ENCODE data around the gene PRELID1. TPM values are rescaled to one million over a fixed set of nuclear protein-coding genes. Genes with fewer than 3 reads are reported as not detected.

PRELID1 gene
- total RNA-seq, 1 experiment from 2014 or later = 275 TPM

DNA sequence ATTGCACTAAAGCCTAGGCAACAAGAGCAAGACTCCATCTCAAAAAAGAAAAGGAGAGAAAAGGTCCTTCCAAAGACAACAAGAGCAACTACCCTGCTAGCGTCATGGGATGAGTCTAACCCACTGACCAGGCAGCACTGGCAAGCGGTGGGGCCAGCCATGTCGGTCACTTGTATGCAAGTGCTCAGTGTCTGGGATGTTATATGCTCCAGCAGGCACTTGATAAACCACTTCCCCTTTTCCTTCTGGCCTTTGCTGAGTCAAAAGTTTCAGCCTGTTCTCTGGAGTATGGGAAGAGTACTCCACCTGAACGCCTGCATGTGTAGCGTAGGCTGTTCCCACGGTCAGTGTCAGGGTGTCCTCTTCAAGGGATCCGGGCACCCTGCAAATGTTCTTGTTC is 17.3 kb downstream of the PRELID1 start:
- H3K4me3 ChIP-seq (ENCODE audit: low read depth in 2 of 2, low read length in 2 of 2) = no peak overlapping the region
- TF ChIP-seq TCF7L2 (IDR thresholded peaks at IDR 0.05; ENCODE audit: low read depth, low read length) (no peak), CTCF (IDR thresholded peaks at IDR 0.05) (no peak), POLR2AphosphoS5 (IDR thresholded peaks at IDR 0.05; ENCODE audit: low read depth, low read length) (no peak), SIN3A (IDR thresholded peaks at IDR 0.05; ENCODE audit: borderline replicate concordance, insufficient read depth, low read depth, low read length) (no peak)
- TF ChIP-seq, protein P1, sequence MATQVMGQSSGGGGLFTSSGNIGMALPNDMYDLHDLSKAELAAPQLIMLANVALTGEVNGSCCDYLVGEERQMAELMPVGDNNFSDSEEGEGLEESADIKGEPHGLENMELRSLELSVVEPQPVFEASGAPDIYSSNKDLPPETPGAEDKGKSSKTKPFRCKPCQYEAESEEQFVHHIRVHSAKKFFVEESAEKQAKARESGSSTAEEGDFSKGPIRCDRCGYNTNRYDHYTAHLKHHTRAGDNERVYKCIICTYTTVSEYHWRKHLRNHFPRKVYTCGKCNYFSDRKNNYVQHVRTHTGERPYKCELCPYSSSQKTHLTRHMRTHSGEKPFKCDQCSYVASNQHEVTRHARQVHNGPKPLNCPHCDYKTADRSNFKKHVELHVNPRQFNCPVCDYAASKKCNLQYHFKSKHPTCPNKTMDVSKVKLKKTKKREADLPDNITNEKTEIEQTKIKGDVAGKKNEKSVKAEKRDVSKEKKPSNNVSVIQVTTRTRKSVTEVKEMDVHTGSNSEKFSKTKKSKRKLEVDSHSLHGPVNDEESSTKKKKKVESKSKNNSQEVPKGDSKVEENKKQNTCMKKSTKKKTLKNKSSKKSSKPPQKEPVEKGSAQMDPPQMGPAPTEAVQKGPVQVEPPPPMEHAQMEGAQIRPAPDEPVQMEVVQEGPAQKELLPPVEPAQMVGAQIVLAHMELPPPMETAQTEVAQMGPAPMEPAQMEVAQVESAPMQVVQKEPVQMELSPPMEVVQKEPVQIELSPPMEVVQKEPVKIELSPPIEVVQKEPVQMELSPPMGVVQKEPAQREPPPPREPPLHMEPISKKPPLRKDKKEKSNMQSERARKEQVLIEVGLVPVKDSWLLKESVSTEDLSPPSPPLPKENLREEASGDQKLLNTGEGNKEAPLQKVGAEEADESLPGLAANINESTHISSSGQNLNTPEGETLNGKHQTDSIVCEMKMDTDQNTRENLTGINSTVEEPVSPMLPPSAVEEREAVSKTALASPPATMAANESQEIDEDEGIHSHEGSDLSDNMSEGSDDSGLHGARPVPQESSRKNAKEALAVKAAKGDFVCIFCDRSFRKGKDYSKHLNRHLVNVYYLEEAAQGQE (IDR thresholded peaks at IDR 0.05; ENCODE audit: insufficient read depth in 1 of 2, low read depth in 2 of 2, low read length in 1 of 2) = no peak
- no peaks in the 10 kb centered on the region for H3K36me3 ChIP-seq (ENCODE audit: control insufficient read depth, insufficient read depth, low read length)
- no peak for DNase-seq (ENCODE audit: low read depth, low spot score)
- in situ Hi-C loops (cut with HindIII; ENCODE audit: low pct_unique_long_range_greater_than_20kb, low sequenced_read_pairs) (no loop called here), intact Hi-C loops (cut with micrococcal nuclease; ENCODE audit: unreplicated experiment) (no loop called here)
- H3K4me1 ChIP-seq (ENCODE audit: control insufficient read depth, insufficient read depth, low read length) = peaks cover 4% of the 10 kb centered on the region
- BruUV-seq (replicated peaks) = TSS peak; percentile 55
- no peaks in the 10 kb centered on the region for H3K27me3 ChIP-seq (ENCODE audit: control insufficient read depth, insufficient read depth, low read length)
- CTCF ChIA-PET = no interaction called here
- no peak for ATAC-seq
- POLR2A ChIA-PET = no interaction called here
- no peak overlapping the region for H3K27ac ChIP-seq (ENCODE audit: low read length)
- no peaks in the 10 kb centered on the region for H3K9me3 ChIP-seq (ENCODE audit: control insufficient read depth, insufficient read depth, low read depth, low read length)

DNA sequence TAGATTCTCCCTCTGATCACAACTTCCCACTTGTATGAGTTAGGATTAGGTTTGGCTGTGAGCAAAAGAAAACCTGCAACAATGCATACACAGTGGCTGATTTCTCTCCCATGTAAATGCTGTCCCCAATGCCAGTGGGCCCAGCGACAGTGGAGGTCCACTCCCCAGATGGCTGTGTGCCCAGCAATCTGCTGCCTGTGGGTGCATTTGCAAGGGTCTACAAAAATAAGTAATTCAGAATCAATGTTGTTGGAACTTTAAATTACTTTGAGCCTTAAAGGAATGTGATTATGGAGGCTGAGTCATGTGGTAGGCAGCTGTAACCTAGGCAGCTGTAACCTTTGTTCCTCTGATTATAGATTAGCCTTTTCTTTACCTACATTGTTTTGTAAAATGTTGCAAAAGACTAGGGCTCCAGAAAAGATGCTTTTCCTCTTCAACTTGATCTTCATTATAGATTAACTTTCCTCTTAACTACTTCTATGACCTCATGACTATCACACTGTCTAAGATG is 22.3 kb downstream of the PRELID1 start:
- POLR2A ChIA-PET = no interaction called here
- BruUV-seq (replicated peaks) = TSS peak; percentile 50

More for the DNA sequence above, 22.3 kb downstream of the PRELID1 start:
- Histone ChIP-seq H3K36me3 (ENCODE audit: control insufficient read depth, insufficient read depth, low read length) (0 out of 2 replicates have a peak, but pooled peaks cover 2% of the 10 kb centered on the region), H3K27me3 (ENCODE audit: control insufficient read depth, insufficient read depth, low read length) (no peaks in the 10 kb centered on the region), H3K4me3 (ENCODE audit: low read depth in 2 of 2, low read length in 2 of 2) (no peak overlapping the region), H3K27ac (ENCODE audit: low read length) (peak overlapping the region; percentile 5; the same call in 1 of the 2 replicates), H3K4me1 (ENCODE audit: control insufficient read depth, insufficient read depth, low read length) (peaks cover 10% of the 10 kb centered on the region), H3K9me3 (ENCODE audit: control insufficient read depth, insufficient read depth, low read depth, low read length) (no peaks in the 10 kb centered on the region)
- CTCF ChIA-PET = interaction anchor here (0.6 kb wide), 2 partner anchors 20 to 128 kb away, joined by 3 to 7 read pairs; no protein-coding TSS in a partner anchor
- ATAC-seq (peak; percentile 80), DNase-seq (ENCODE audit: low read depth, low spot score) (no peak)
- intact Hi-C loops (cut with micrococcal nuclease; ENCODE audit: unreplicated experiment) = no loop called here
- in situ Hi-C loops (cut with HindIII; ENCODE audit: low pct_unique_long_range_greater_than_20kb, low sequenced_read_pairs) = no loop called here
- TF ChIP-seq, protein P1 (IDR thresholded peaks at IDR 0.05; ENCODE audit: insufficient read depth in 1 of 2, low read depth in 2 of 2, low read length in 1 of 2) = no peak
- no peak for TF ChIP-seq SIN3A (IDR thresholded peaks at IDR 0.05; ENCODE audit: borderline replicate concordance, insufficient read depth, low read depth, low read length)
- no peak for TF ChIP-seq CTCF (IDR thresholded peaks at IDR 0.05)

Data from Panc1 (cell line).